H1 (cell line): ENCODE results near the gene APOOL. TPM values are rescaled to one million over a fixed set of nuclear protein-coding genes. Genes with fewer than 3 reads are reported as not detected.

Source experiments
- CTCF ChIA-PET: fragments of 300-600 bp; sonication (Branson Sonifier 250); formaldehyde crosslinking; loops from one replicate; lab custom pipeline; 2021; ENCODE audit not compliant: partially characterized antibody; lab: Charles Lee
- POLR2A ChIA-PET: fragments of 300-600 bp; sonication (Branson Sonifier 250); formaldehyde crosslinking; loops from one replicate; lab custom pipeline; 2021; ENCODE audit warnings: inconsistent platforms; ENCODE audit not compliant: partially characterized antibody; lab: Charles Lee
- DNase-seq, 2 experiments: peaks; one replicate each; pipeline versions ENCODE4 v3.0.0 to v3.0.0-alpha.2; 2010 to 2022; ENCODE audit warnings: low spot score in 2 of 2, low read depth in 1 of 2, mixed read lengths in 1 of 2
- FAIRE-seq: peaks from 2 replicates; lab custom pipeline; 2011; peaks lifted over from hg19 to GRCh38; lab: Jason Lieb, UNC
- H2AFZ ChIP-seq: 2 replicates; pipeline ENCODE4 v1.8.1; 2012; ENCODE audit warnings: low read length, inconsistent platforms
- H2AK5ac ChIP-seq: 2 replicates; pipeline ENCODE4 v1.6.1; 2013; ENCODE audit warnings: low read depth, low read length
- H2BK120ac ChIP-seq: replicated peaks from 2 replicates; pipeline ENCODE3; 2013; ENCODE audit warnings: low read depth, low read length, inconsistent platforms
- H2BK12ac ChIP-seq: 2 replicates; pipeline ENCODE4 v1.6.1; 2013; ENCODE audit warnings: low read depth, low read length
- H2BK15ac ChIP-seq: 2 replicates; pipeline ENCODE4 v1.6.1; 2013; ENCODE audit warnings: low read length
- H2BK20ac ChIP-seq: 2 replicates; pipeline ENCODE4 v1.6.1; 2013; ENCODE audit warnings: low read length
- H2BK5ac ChIP-seq: 2 replicates; pipeline ENCODE4 v1.6.1; 2013; ENCODE audit warnings: low read depth, low read length
- H3K14ac ChIP-seq: 2 replicates; pipeline ENCODE4 v1.6.1; 2013; ENCODE audit warnings: inconsistent platforms; ENCODE audit not compliant: insufficient read length
- H3K18ac ChIP-seq: 2 replicates; pipeline ENCODE4 v1.6.1; 2013; ENCODE audit warnings: low read length; ENCODE audit errors: extremely low read depth
- H3K23ac ChIP-seq: 2 replicates; pipeline ENCODE4 v1.6.1; 2013; ENCODE audit warnings: inconsistent platforms; ENCODE audit not compliant: insufficient read length
- H3K23me2 ChIP-seq: 2 replicates; pipeline ENCODE4 v1.6.1; 2013; ENCODE audit warnings: low read depth, low read length
- H3K27ac ChIP-seq: 2 replicates; pipeline ENCODE4 v1.6.1; 2011; ENCODE audit warnings: low read depth, low read length, inconsistent platforms
- H3K27me3 ChIP-seq, 4 experiments: replicated peaks in 1 of 4; 1 replicate in 1 of 4; 2 replicates in 3 of 4; pipeline versions ENCODE4 v1.6.1 to v1.8.1; 2011 to 2013; ENCODE audit warnings: low read length in 3 of 4, mild to moderate bottlenecking in 3 of 4, inconsistent platforms in 2 of 4, mixed read lengths in 2 of 4, moderate library complexity in 1 of 4; ENCODE audit not compliant: control insufficient read depth in 3 of 4, insufficient read depth in 3 of 4; ENCODE audit errors: extremely low read depth in 1 of 4
- H3K36me3 ChIP-seq, 4 experiments: 2 replicates each; pipeline versions ENCODE4 v1.6.1 to v1.8.1; 2011 to 2013; ENCODE audit warnings: mild to moderate bottlenecking in 4 of 4, low read length in 3 of 4, moderate library complexity in 2 of 4, control low read depth in 1 of 4, inconsistent platforms in 1 of 4; ENCODE audit not compliant: insufficient read depth in 4 of 4, control insufficient read depth in 2 of 4
- H3K4ac ChIP-seq: replicated peaks from 2 replicates; pipeline ENCODE3; 2013; ENCODE audit warnings: low read length, low read depth, mixed read lengths, inconsistent platforms; ENCODE audit not compliant: insufficient read length
- H3K4me1 ChIP-seq, 4 experiments: replicated peaks in 1 of 4; 1 replicate in 1 of 4; 2 replicates in 3 of 4; pipeline versions ENCODE4 v1.6.1 to v1.8.1; 2011 to 2013; ENCODE audit warnings: low read length in 3 of 4, inconsistent platforms in 2 of 4, mixed read lengths in 1 of 4; ENCODE audit not compliant: insufficient read depth in 4 of 4, control insufficient read depth in 3 of 4
- H3K4me2 ChIP-seq, 2 experiments: 2 replicates each; pipeline versions ENCODE4 v1.6.1 to v1.8.1; 2011 to 2013; ENCODE audit warnings: low read depth in 2 of 2, low read length in 2 of 2, control low read depth in 1 of 2, inconsistent platforms in 1 of 2, mild to moderate bottlenecking in 1 of 2; ENCODE audit not compliant: insufficient read depth in 1 of 2
- H3K4me3 ChIP-seq, 4 experiments: fragments of 200-600, 300-600 bp in 1 of 4; sonication (generic), shearing (Covaris generic), sonication (Bioruptor Twin) in 1 of 4; 2 replicates each; pipeline versions ENCODE4 v1.5.1 to v1.8.1; 2011 to 2016; ENCODE audit warnings: low read length in 4 of 4, low read depth in 3 of 4, control low read depth in 2 of 4, inconsistent platforms in 2 of 4, mild to moderate bottlenecking in 2 of 4, mixed read lengths in 1 of 4, moderate library complexity in 1 of 4; ENCODE audit not compliant: insufficient read depth in 2 of 4; ENCODE audit errors: extremely low read depth in 1 of 4
- H3K56ac ChIP-seq: replicated peaks from 2 replicates; pipeline ENCODE3; 2013; ENCODE audit warnings: low read depth, mild to moderate bottlenecking, mixed read lengths, low read length, inconsistent platforms; ENCODE audit not compliant: insufficient read length
- H3K79me1 ChIP-seq: 2 replicates; pipeline ENCODE4 v1.6.1; 2013; ENCODE audit warnings: low read depth, low read length, control low read depth
- H3K79me2 ChIP-seq, 2 experiments: 2 replicates each; pipeline versions ENCODE4 v1.6.1 to v1.8.1; 2012 to 2013; ENCODE audit warnings: low read length in 2 of 2, mild to moderate bottlenecking in 2 of 2, inconsistent platforms in 1 of 2; ENCODE audit not compliant: insufficient read depth in 2 of 2, control insufficient read depth in 1 of 2
- H3K9ac ChIP-seq, 4 experiments: replicated peaks in 1 of 4; 1 replicate in 1 of 4; 2 replicates in 3 of 4; pipeline versions ENCODE4 v1.6.1 to v1.8.1; 2011 to 2013; ENCODE audit warnings: low read depth in 3 of 4, low read length in 3 of 4, control low read depth in 2 of 4, mild to moderate bottlenecking in 2 of 4, moderate library complexity in 2 of 4, inconsistent platforms in 1 of 4; ENCODE audit errors: extremely low read depth in 1 of 4
- H3K9me3 ChIP-seq, 2 experiments: 2 replicates each; pipeline versions ENCODE4 v1.6.1 to v1.8.1; 2012 to 2013; ENCODE audit warnings: mild to moderate bottlenecking in 2 of 2, moderate library complexity in 2 of 2, control low read depth in 1 of 2, inconsistent platforms in 1 of 2, low read depth in 1 of 2, low read length in 1 of 2, mixed read lengths in 1 of 2; ENCODE audit not compliant: insufficient read depth in 2 of 2
- H4K20me1 ChIP-seq, 2 experiments: replicated peaks in 1 of 2; 2 replicates each; pipeline versions ENCODE3 to v1.8.1; 2011 to 2013; ENCODE audit warnings: inconsistent platforms in 2 of 2, low read length in 2 of 2, mild to moderate bottlenecking in 1 of 2; ENCODE audit not compliant: insufficient read depth in 2 of 2, control insufficient read depth in 1 of 2
- H4K5ac ChIP-seq: 2 replicates; pipeline ENCODE4 v1.6.1; 2013; ENCODE audit warnings: low read length, low read depth, mixed read lengths, inconsistent platforms; ENCODE audit not compliant: insufficient read length
- H4K8ac ChIP-seq: 2 replicates; pipeline ENCODE4 v1.8.0; 2013; ENCODE audit warnings: mild to moderate bottlenecking, moderate library complexity, low read length, inconsistent platforms; ENCODE audit not compliant: insufficient read depth; ENCODE audit errors: extremely low read depth
- H4K91ac ChIP-seq: replicated peaks from 2 replicates; pipeline ENCODE3; 2013; ENCODE audit warnings: low read length, mixed read lengths, inconsistent platforms; ENCODE audit not compliant: insufficient read length
- EZH2 ChIP-seq: fragments of 200-600 bp; sonication (generic); IDR thresholded peaks from 2 replicates; pipeline ENCODE4 v1.7.1; 2012; ENCODE audit warnings: low read depth, mild to moderate bottlenecking, moderate library complexity, low read length, inconsistent platforms; ENCODE audit not compliant: severe bottlenecking
- HDAC6 ChIP-seq: IDR thresholded peaks from one replicate; pipeline ENCODE4 v1.7.1; 2012; ENCODE audit warnings: low read depth, mild to moderate bottlenecking, inconsistent platforms, low read length, moderate library complexity
- KDM1A ChIP-seq: fragments of 200-600, 300-600 bp; sonication (generic); IDR thresholded peaks from 2 replicates; pipeline ENCODE4 v1.7.1; 2016; ENCODE audit warnings: mild to moderate bottlenecking, low read length, borderline replicate concordance
- MAX ChIP-seq: IDR thresholded peaks from 2 replicates; pipeline ENCODE4 v1.6.1; 2012; ENCODE audit warnings: inconsistent platforms
- NANOG ChIP-seq: IDR thresholded peaks from 2 replicates; pipeline ENCODE4 v1.6.1; 2011; ENCODE audit warnings: low read length, low read depth, mild to moderate bottlenecking, inconsistent platforms; ENCODE audit not compliant: insufficient read depth, poor library complexity, severe bottlenecking
- POLR2A ChIP-seq, 2 experiments: IDR thresholded peaks; 1 replicate in 1 of 2; 2 replicates in 1 of 2; pipeline ENCODE4 v1.6.1; 2011; ENCODE audit warnings: low read depth in 2 of 2, low read length in 2 of 2, mild to moderate bottlenecking in 2 of 2; ENCODE audit errors: control extremely low read depth in 1 of 2
- RNF2 ChIP-seq: fragments of 200-900, 300-1000 bp; sonication (generic); IDR thresholded peaks from 2 replicates; pipeline ENCODE4 v1.7.1; 2016; ENCODE audit warnings: borderline replicate concordance, low read depth, mild to moderate bottlenecking, antibody characterized with exemption, low read length; ENCODE audit not compliant: poor library complexity, severe bottlenecking; ENCODE audit errors: missing control alignments
- RXRA ChIP-seq: IDR thresholded peaks from 2 replicates; pipeline ENCODE4 v1.6.1; 2011; ENCODE audit warnings: low read depth, mild to moderate bottlenecking, low read length, moderate library complexity; ENCODE audit not compliant: insufficient read depth
- SAP30 ChIP-seq: fragments of 300-600 bp; sonication (generic); IDR thresholded peaks from 2 replicates; pipeline ENCODE4 v1.7.1; 2012; ENCODE audit warnings: low read length, moderate library complexity, mild to moderate bottlenecking, inconsistent platforms; ENCODE audit not compliant: insufficient read depth, insufficient replicate concordance
- SIN3A ChIP-seq, 2 experiments: IDR thresholded peaks in 1 of 2; conservative IDR thresholded peaks in 1 of 2; 2 replicates each; pipeline ENCODE4 v1.6.1; 2011 to 2012; ENCODE audit warnings: low read length in 2 of 2, improper control_type of control experiment in 1 of 2, low read depth in 1 of 2, mild to moderate bottlenecking in 1 of 2
- SIX5 ChIP-seq: IDR thresholded peaks from 2 replicates; pipeline ENCODE4 v1.6.1; 2011; ENCODE audit warnings: mild to moderate bottlenecking, low read depth, low read length
- SUZ12 ChIP-seq: fragments of 200-600 bp; sonication (generic); IDR thresholded peaks from 2 replicates; pipeline ENCODE4 v1.6.1; 2012; ENCODE audit warnings: mild to moderate bottlenecking, inconsistent platforms, low read length, moderate library complexity, mixed read lengths
- TAF7 ChIP-seq: optimal IDR thresholded peaks from 2 replicates; pipeline ENCODE3; 2011; ENCODE audit warnings: low read depth, mild to moderate bottlenecking, inconsistent platforms, low read length, moderate library complexity, borderline replicate concordance
- WGBS, 2 experiments: shearing (Covaris generic) in 1 of 2; methylation state at CpG; one replicate each; pipeline versions ENCODE4 v1.1.6 to v1.1.7; 2013 to 2015; ENCODE audit warnings: low lambda C conversion rate in 2 of 2, mixed read lengths in 2 of 2, inconsistent platforms in 1 of 2, low coverage in 1 of 2, missing lambda C conversion rate in 1 of 2; ENCODE audit not compliant: insufficient replicate concordance in 2 of 2, insufficient coverage in 1 of 2, insufficient read length in 1 of 2; ENCODE audit errors: extremely low coverage in 1 of 2, missing lambda C conversion rate in 1 of 2; 5-methylcytosine and 5-hydroxymethylcytosine counted together
- polyA plus RNA-seq, 7 experiments: library from polyadenylated mRNA; depleted of rRNA in 3 of 7; stranded (reverse) in 5 of 7; unstranded in 2 of 7; fragments of >200 nt in 5 of 7; fragments of 200-250 nt in 2 of 7; gene quantifications; 1 replicate in 5 of 7; 2 replicates in 1 of 7; 4 replicates in 1 of 7; pipeline versions ENCODE4 v1.2.1 to v1.2.3, GENCODE V29; 2011 to 2013; ENCODE audit warnings: missing spikeins in 2 of 7, mixed read lengths in 2 of 7
- total RNA-seq: library from RNA; stranded (reverse); fragmentation: NEBNext Ultra II Directional; extraction: Animal tissue kit (Norgen Biotek cat#: 25700); gene quantifications from 2 replicates; pipeline ENCODE4 v1.2.1, GENCODE V29; 2021

Gene APOOL
- total and polyA plus RNA-seq, 2 of the 8 experiments (the other 6 are each of a cell fraction or from before 2014, with no cell fraction given): 2.4 to 8.1 TPM

DNA sequence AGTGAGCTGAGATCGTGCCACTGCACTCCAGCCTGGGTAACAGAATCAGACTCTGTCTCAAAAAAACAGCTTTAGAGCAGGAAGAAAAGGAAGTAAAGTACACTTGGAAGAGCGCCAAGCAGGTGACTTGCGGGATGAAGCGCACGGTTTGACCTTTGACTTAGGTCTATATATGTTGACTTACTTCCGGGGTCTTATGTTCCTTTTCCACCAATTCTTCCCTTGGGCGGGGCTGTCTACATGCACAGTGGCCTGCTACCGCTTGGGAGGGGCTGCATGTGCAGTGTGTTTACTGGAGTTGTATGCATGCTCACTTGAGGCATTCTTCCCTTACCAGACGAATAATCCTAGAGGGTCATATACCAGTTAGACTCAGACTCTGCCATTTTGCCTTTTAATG is 108.6 kb downstream of the APOOL start:
- H4K20me1 ChIP-seq: no peaks in the 10 kb centered on the region
- H3K36me3 ChIP-seq: no peaks in the 10 kb centered on the region
- DNase-seq: no peak
- H3K4me2 ChIP-seq: no peak overlapping the region
- no peak overlapping the region for H3K4ac ChIP-seq
- H2BK5ac ChIP-seq: no peak overlapping the region
- H3K27ac ChIP-seq: no peak overlapping the region
- H2BK120ac ChIP-seq: no peak overlapping the region
- H2AFZ ChIP-seq: no peak overlapping the region
- no peak overlapping the region for H3K14ac ChIP-seq
- H4K8ac ChIP-seq: no peak overlapping the region
- ChIA-PET POLR2A (no interaction called here), CTCF (interaction anchor here (1.2 to 3.9 kb wide), 9 partner anchors 10 to 432 kb away, joined by 3 to 38 read pairs (median 5); no protein-coding TSS in a partner anchor)
- no peak overlapping the region for H3K9ac ChIP-seq
- no peak overlapping the region for H3K18ac ChIP-seq
- no peaks in the 10 kb centered on the region for H3K27me3 ChIP-seq
- no peaks in the 10 kb centered on the region for H3K79me1 ChIP-seq
- no peaks in the 10 kb centered on the region for H3K9me3 ChIP-seq
- WGBS, 2 experiments: 95% methylated on average over 8 of the region's 9 CpGs; no CpG with 5 or more reads in 1 of the 2 experiments
- H4K5ac ChIP-seq: no peak overlapping the region
- no peaks in the 10 kb centered on the region for H3K23me2 ChIP-seq
- H2BK15ac ChIP-seq: no peak overlapping the region
- FAIRE-seq: no peak
- H2BK20ac ChIP-seq: no peak overlapping the region
- H3K56ac ChIP-seq: no peak overlapping the region
- H2AK5ac ChIP-seq: no peak overlapping the region
- no peak overlapping the region for H2BK12ac ChIP-seq
- H4K91ac ChIP-seq: no peak overlapping the region
- H3K79me2 ChIP-seq: no peaks in the 10 kb centered on the region
- H3K4me1 ChIP-seq: no peaks in the 10 kb centered on the region
- H3K23ac ChIP-seq: no peak overlapping the region
- H3K4me3 ChIP-seq: no peak overlapping the region
- TF ChIP-seq MAX: no peak
- no peak for TF ChIP-seq SIN3A (conservative IDR thresholded peaks at IDR 0.05 in 1 of 2, IDR thresholded peaks at IDR 0.05 in 1 of 2; ENCODE audit: low read depth in 1 of 2, low read length in 2 of 2)
- TF ChIP-seq SAP30: no peak
- no peak for TF ChIP-seq SIX5
- no peak for TF ChIP-seq HDAC6
- no peak for TF ChIP-seq TAF7
- TF ChIP-seq POLR2A (IDR thresholded peaks at IDR 0.05; ENCODE audit: control extremely low read depth in 1 of 2, low read depth in 2 of 2, low read length in 2 of 2): no peak
- no peak for TF ChIP-seq RXRA
- TF ChIP-seq KDM1A: no peak
- TF ChIP-seq EZH2: no peak
- no peak for TF ChIP-seq SUZ12
- no peak for TF ChIP-seq NANOG
- TF ChIP-seq RNF2: no peak
